Activated CD4-positive, alpha-beta T cell treated with anti-CD3 and anti-CD28 coated beads, Interleukin-2, amount 50 U/mL, for 1 hour (primary cell): ENCODE data around the gene TTC23.
"Not testable (repeated sequence)": the region's sequence is repeated elsewhere in the genome, so short reads cannot be mapped to it uniquely, and the experiment has no call there.

ENCODE experiments used
- DNase-seq: peaks from one replicate; pipeline ENCODE4 v3.0.0-alpha.2; 2020

Gene TTC23

GRCh38 chr15:99248000-99248715 is 1.2 kb downstream of the TTC23 start:
- DNase-seq = no peak

- DNase-seq = no peak
These were observed 2.3 kb downstream of the TTC23 start for GRCh38 chr15:99247062-99247461.

GRCh38 chr15:99244306-99244705 is 5.1 kb downstream of the TTC23 start:
- DNase-seq = no peak

- no peak for DNase-seq
These were observed 7.6 kb downstream of the TTC23 start for GRCh38 chr15:99241752-99242151.

- no peak for DNase-seq
These were observed 9.7 kb downstream of the TTC23 start for GRCh38 chr15:99239545-99240198.

- DNase-seq = no peak
These were observed 10.5 kb downstream of the TTC23 start for GRCh38 chr15:99238849-99239248.

GRCh38 chr15:99234160-99234559 is 15.2 kb downstream of the TTC23 start:
- DNase-seq = not testable (repeated sequence)

- DNase-seq = no peak
These were observed 16.6 kb downstream of the TTC23 start for GRCh38 chr15:99232740-99233139.

- DNase-seq = no peak
These were observed 18.5 kb downstream of the TTC23 start for GRCh38 chr15:99230867-99231266.

GRCh38 chr15:99228120-99228770 is 21.1 kb downstream of the TTC23 start:
- no peak for DNase-seq

- no peak for DNase-seq
These were observed 22.6 kb downstream of the TTC23 start for GRCh38 chr15:99226802-99227201.

GRCh38 chr15:99224372-99225214 is 24.8 kb downstream of the TTC23 start:
- DNase-seq = no peak

GRCh38 chr15:99213187-99213811 is 36.1 kb downstream of the TTC23 start:
- peak; percentile 57 for DNase-seq

GRCh38 chr15:99212406-99212805 is 37.0 kb downstream of the TTC23 start:
- DNase-seq = no peak

GRCh38 chr15:99211926-99212325 is 37.5 kb downstream of the TTC23 start:
- DNase-seq = no peak

GRCh38 chr15:99210334-99210733 is 39.0 kb downstream of the TTC23 start:
- no peak for DNase-seq

- DNase-seq = no peak
These were observed 40.1 kb downstream of the TTC23 start for GRCh38 chr15:99209326-99209725.

- no peak for DNase-seq
These were observed 41.7 kb downstream of the TTC23 start for GRCh38 chr15:99207672-99208071.

- no peak for DNase-seq
These were observed 47.2 kb downstream of the TTC23 start for GRCh38 chr15:99202176-99202552.

- DNase-seq = no peak
These were observed 47.8 kb downstream of the TTC23 start for GRCh38 chr15:99201408-99202175.

GRCh38 chr15:99197856-99198255 is 51.5 kb downstream of the TTC23 start:
- no peak for DNase-seq

- not testable (repeated sequence) for DNase-seq
These were observed 57.2 kb downstream of the TTC23 start for GRCh38 chr15:99192181-99192580.
